ENCODE results near the gene PGRMC1. TPM values are rescaled to one million over a fixed set of nuclear protein-coding genes. Genes with fewer than 3 reads are reported as not detected.

PGRMC1 gene
- total RNA-seq, 1 donor from 2014 or later: 117 TPM

DNA sequence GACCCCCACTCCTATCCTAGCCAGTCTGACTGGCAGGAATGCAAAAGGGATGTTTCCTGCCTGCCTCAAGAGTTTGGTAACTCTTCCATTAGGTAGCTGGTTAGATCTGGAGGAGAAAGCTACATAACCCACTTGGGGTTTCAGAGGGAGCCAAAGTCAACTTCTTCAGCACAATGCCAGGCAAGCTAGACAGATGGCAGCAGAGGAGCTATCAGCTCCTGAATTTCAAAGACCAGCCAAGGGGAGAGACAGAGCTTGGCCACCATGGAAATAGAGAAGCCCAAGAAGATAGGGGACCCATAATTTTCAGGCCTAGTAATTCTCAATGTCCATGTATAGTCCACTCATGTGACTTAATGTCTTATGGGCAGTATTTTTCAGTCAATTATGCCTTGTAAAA, 56.4 kb downstream of the PGRMC1 start:
- Histone ChIP-seq H3K4me1 (no peaks in the 10 kb centered on the region), H3K27ac (no peak overlapping the region), H3K4me3 (no peak overlapping the region), H3K9me3 (no peaks in the 10 kb centered on the region), H3K36me3 (no peaks in the 10 kb centered on the region), H3K27me3 (no peaks in the 10 kb centered on the region)
- no peak for DNase-seq (ENCODE audit: low spot score in 2 of 2)
- intact Hi-C loops (cut with DNase I): no loop called here
- TF ChIP-seq CTCF (IDR thresholded peaks at IDR 0.05): no peak

Other genes with a start within 250 kb of the PGRMC1 start
- gene CT47C1, start 163.3 kb upstream of the PGRMC1 start, total RNA-seq: not detected
- under 0.01 TPM for gene KIAA1210, start 108.5 kb upstream of the PGRMC1 start, total RNA-seq
- 26.6 TPM for gene SLC25A43, start 163.1 kb downstream of the PGRMC1 start, total RNA-seq
- gene SLC25A5, start 232.2 kb downstream of the PGRMC1 start, total RNA-seq: 202 TPM